Naive thymus-derived CD4-positive, alpha-beta T cell (primary cell): ENCODE results near the gene BCL2L14. TPM values are rescaled to one million over a fixed set of nuclear protein-coding genes. Genes with fewer than 3 reads are reported as not detected.

Experiments
- ATAC-seq: fragments of 150-1000 bp; cut with Tn5 transposase; 2 replicates; pipeline ENCODE4 v1.10.0; 2021; ENCODE audit warnings: mild to moderate bottlenecking, moderate library complexity
- CTCF ChIA-PET: fragments of 350-600 bp; sonication (Branson Sonifier 250); formaldehyde crosslinking; loops from one replicate; lab custom pipeline; 2021; ENCODE audit warnings: antibody characterized with exemption; lab: Charles Lee
- POLR2A ChIA-PET: fragments of 350-600 bp; sonication (Branson Sonifier 250); formaldehyde crosslinking; loops from one replicate; lab custom pipeline; 2021; ENCODE audit warnings: antibody characterized with exemption, inconsistent platforms; lab: Charles Lee
- DNase-seq, 9 donors: peaks; one replicate each; pipeline versions ENCODE4 v3.0.0 to v3.0.0-alpha.2; 2020 to 2022; ENCODE audit warnings: mixed read lengths in 1 of 9
- H3K27ac ChIP-seq: one replicate; pipeline ENCODE4 v1.7.0; 2013; ENCODE audit warnings: mild to moderate bottlenecking, low read depth, low read length, moderate library complexity
- H3K27me3 ChIP-seq, 2 donors: one replicate each; pipeline ENCODE4 v1.7.0; 2013; ENCODE audit warnings: low read length in 2 of 2, mild to moderate bottlenecking in 2 of 2, moderate library complexity in 2 of 2; ENCODE audit not compliant: control insufficient read depth in 2 of 2, insufficient read depth in 2 of 2
- H3K36me3 ChIP-seq, 3 experiments: 1 replicate in 2 of 3; 2 replicates in 1 of 3; pipeline ENCODE4 v1.7.0; 2013; ENCODE audit warnings: low read length in 3 of 3, mild to moderate bottlenecking in 3 of 3, moderate library complexity in 1 of 3; ENCODE audit not compliant: insufficient read depth in 3 of 3, control insufficient read depth in 2 of 3
- H3K4me1 ChIP-seq, 2 donors: one replicate each; pipeline ENCODE4 v1.7.0; 2013; ENCODE audit warnings: low read length in 2 of 2, mild to moderate bottlenecking in 2 of 2, moderate library complexity in 1 of 2; ENCODE audit not compliant: control insufficient read depth in 2 of 2, insufficient read depth in 2 of 2
- H3K4me3 ChIP-seq: 2 replicates; pipeline ENCODE4 v1.7.0; 2013; ENCODE audit warnings: mild to moderate bottlenecking, low read length
- H3K9me3 ChIP-seq, 3 experiments: 1 replicate in 2 of 3; 2 replicates in 1 of 3; pipeline ENCODE4 v1.7.0; 2013; ENCODE audit warnings: low read length in 3 of 3; ENCODE audit not compliant: control insufficient read depth in 2 of 3
- H3K27ac Mint-ChIP-seq, 9 donors: one replicate each; pipeline ENCODE4 v1.8.0; 2020 to 2022; ENCODE audit warnings: mixed read lengths in 9 of 9, mild to moderate bottlenecking in 8 of 9, moderate library complexity in 5 of 9, inconsistent platforms in 2 of 9
- H3K27me3 Mint-ChIP-seq, 5 donors: one replicate each; pipeline ENCODE4 v1.8.0; 2021 to 2022; ENCODE audit warnings: mixed read lengths in 5 of 5, mild to moderate bottlenecking in 1 of 5
- H3K36me3 Mint-ChIP-seq, 5 donors: one replicate each; pipeline ENCODE4 v1.8.0; 2020 to 2022; ENCODE audit warnings: mixed read lengths in 5 of 5, mild to moderate bottlenecking in 3 of 5, inconsistent platforms in 1 of 5
- H3K4me1 Mint-ChIP-seq, 7 donors: one replicate each; pipeline ENCODE4 v1.8.0; 2020 to 2022; ENCODE audit warnings: mixed read lengths in 7 of 7, mild to moderate bottlenecking in 3 of 7, inconsistent platforms in 1 of 7
- H3K4me3 Mint-ChIP-seq, 10 donors: one replicate each; pipeline ENCODE4 v1.8.0; 2020 to 2022; ENCODE audit warnings: mild to moderate bottlenecking in 10 of 10, mixed read lengths in 10 of 10, moderate library complexity in 6 of 10, inconsistent platforms in 2 of 10
- H3K9me3 Mint-ChIP-seq, 11 donors: one replicate each; pipeline ENCODE4 v1.8.0; 2020 to 2022; ENCODE audit warnings: mixed read lengths in 11 of 11, mild to moderate bottlenecking in 4 of 11, inconsistent platforms in 1 of 11, moderate library complexity in 1 of 11
- intact Hi-C, 2 donors: fragments of 100-400 bp; cut with micrococcal nuclease; formaldehyde crosslinking; loops; one replicate each; pipeline ENCODE4 v1.15.1; 2023
- polyA plus RNA-seq, 2 donors: library from polyadenylated mRNA; unstranded; fragments of 300-500 nt; fragmentation: Illumina TruSeq; gene quantifications; one replicate each; pipeline ENCODE4 v1.2.3, GENCODE V29; 2021
- total RNA-seq, 6 experiments: library from RNA in 5 of 6; stranded (reverse) in 5 of 6; gene quantifications; 1 replicate in 5 of 6; 2 replicates in 1 of 6; pipeline ENCODE4 v1.2.3 and lab custom pipeline; 2021 to 2026

Gene BCL2L14
- total and polyA plus RNA-seq, 7 experiments from 2014 or later, result 0.92 to 7.6 (median 1.4) TPM; not detected in 2

DNA sequence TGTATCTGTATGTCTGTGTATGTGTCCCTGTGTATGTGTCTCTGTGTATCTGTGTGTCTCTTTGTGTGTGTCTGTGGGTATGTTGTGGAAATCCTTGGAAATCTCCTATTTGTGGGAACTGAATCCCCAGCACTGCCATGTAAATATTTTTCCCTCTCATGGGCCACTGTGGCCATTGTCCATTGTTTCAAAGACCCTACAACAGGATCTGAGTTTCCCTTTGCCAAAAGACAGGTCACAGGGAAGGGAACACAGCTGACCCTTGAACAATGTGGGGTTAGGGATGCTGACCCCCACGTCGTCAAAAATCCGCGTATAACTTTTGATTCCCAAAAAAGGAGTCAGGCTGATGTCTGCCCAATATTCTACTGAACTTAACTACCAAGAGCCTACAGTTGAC, 22.5 kb upstream of the BCL2L14 start:
- Histone ChIP-seq H3K36me3 (no peaks in the 10 kb centered on the region), H3K27ac (no peak overlapping the region), H3K27me3 (no peaks in the 10 kb centered on the region), H3K4me1 (no peaks in the 10 kb centered on the region), H3K9me3 (no peaks in the 10 kb centered on the region), H3K4me3 (no peak overlapping the region)
- intact Hi-C loops, result no loop called here
- Mint-ChIP-seq H3K4me1 (no peaks in the 10 kb centered on the region), H3K27me3 (peaks cover 0 to 17% (median 0%) of the 10 kb centered on the region in 5 donors), H3K27ac (no peak overlapping the region), H3K9me3 (no peaks in the 10 kb centered on the region), H3K36me3 (no peaks in the 10 kb centered on the region), H3K4me3 (no peak overlapping the region)
- POLR2A ChIA-PET, result no interaction called here
- DNase-seq (no peak), ATAC-seq (no peak)
- CTCF ChIA-PET, result no interaction called here

- Mint-ChIP-seq H3K27me3 (peaks cover 0 to 14% (median 0%) of the 10 kb centered on the region in 5 donors), H3K9me3 (no peaks in the 10 kb centered on the region), H3K4me3 (no peak overlapping the region), H3K36me3 (no peaks in the 10 kb centered on the region), H3K4me1 (no peaks in the 10 kb centered on the region), H3K27ac (no peak overlapping the region)
- Histone ChIP-seq H3K4me1 (no peaks in the 10 kb centered on the region), H3K27me3 (no peaks in the 10 kb centered on the region), H3K36me3 (no peaks in the 10 kb centered on the region), H3K27ac (no peak overlapping the region), H3K9me3 (no peaks in the 10 kb centered on the region), H3K4me3 (no peak overlapping the region)
- ATAC-seq (no peak), DNase-seq (no peak)
- ChIA-PET POLR2A (no interaction called here), CTCF (no interaction called here)
- intact Hi-C loops, result no loop called here
These were observed 22.0 kb upstream of the BCL2L14 start for GRCh38 chr12:12048714-12049113.

DNA sequence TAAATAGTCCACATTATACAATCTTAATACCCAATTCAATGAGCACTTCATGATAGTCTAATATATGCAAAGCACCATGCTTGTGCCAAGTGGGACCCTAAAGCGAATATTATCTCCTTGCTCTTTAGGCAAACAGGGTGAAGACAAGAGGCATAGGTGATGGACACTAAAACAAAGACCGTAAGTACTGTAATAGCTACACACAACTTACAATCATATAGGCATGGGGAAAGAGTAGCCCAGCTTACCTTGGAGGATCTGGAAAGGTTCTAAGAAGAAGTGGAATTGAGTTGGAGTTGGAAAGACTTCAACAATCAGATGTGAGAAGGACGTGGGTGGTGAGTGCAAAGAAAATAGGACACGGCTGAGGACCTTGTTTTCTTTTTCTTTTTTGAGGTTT, 19.1 kb upstream of the BCL2L14 start:
- H3K27me3 Mint-ChIP-seq, result peaks cover 0 to 5% (median 0%) of the 10 kb centered on the region in 5 donors
- no peaks in the 10 kb centered on the region for H3K9me3 Mint-ChIP-seq
- ChIA-PET POLR2A (no interaction called here), CTCF (no interaction called here)
- H3K27ac Mint-ChIP-seq, result no peak overlapping the region
- Histone ChIP-seq H3K36me3 (no peaks in the 10 kb centered on the region), H3K27ac (no peak overlapping the region), H3K27me3 (no peaks in the 10 kb centered on the region), H3K9me3 (no peaks in the 10 kb centered on the region), H3K4me3 (no peak overlapping the region), H3K4me1 (no peaks in the 10 kb centered on the region)
- H3K4me3 Mint-ChIP-seq, result no peak overlapping the region
- intact Hi-C loops, result no loop called here
- no peaks in the 10 kb centered on the region for H3K36me3 Mint-ChIP-seq
- no peak for DNase-seq
- ATAC-seq, result no peak
- H3K4me1 Mint-ChIP-seq, result peaks cover 0 to 2% (median 0%) of the 10 kb centered on the region in 7 donors

DNA sequence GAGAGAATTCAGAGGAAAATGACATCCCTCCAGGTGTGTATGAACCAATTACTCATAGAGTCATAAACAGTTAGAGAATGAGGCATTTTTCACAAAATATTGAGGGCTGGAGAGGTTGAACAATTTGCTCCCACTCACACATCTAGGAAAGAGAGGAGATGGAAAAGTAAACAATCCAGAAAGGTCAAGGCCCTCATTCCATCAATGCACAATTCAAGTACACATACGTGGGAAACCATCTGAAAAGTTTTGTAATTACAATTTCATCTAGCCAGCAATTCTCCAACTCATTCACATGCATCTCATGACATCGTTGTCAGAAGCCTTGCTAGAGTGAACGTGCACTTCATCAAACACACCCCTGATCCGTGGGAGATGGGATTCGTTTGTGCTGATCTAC, 15.7 kb upstream of the BCL2L14 start:
- POLR2A ChIA-PET, result no interaction called here
- Mint-ChIP-seq H3K4me3 (no peak overlapping the region), H3K9me3 (no peaks in the 10 kb centered on the region), H3K27ac (no peak overlapping the region), H3K27me3 (peaks cover 0 to 15% (median 0%) of the 10 kb centered on the region in 5 donors), H3K4me1 (peaks cover 0 to 2% (median 0%) of the 10 kb centered on the region in 7 donors), H3K36me3 (no peaks in the 10 kb centered on the region)
- no peak overlapping the region for H3K4me3 ChIP-seq
- no peak for ATAC-seq
- intact Hi-C loops, result no loop called here
- CTCF ChIA-PET, result no interaction called here
- no peak for DNase-seq
- no peaks in the 10 kb centered on the region for H3K9me3 ChIP-seq
- H3K27me3 ChIP-seq, result no peaks in the 10 kb centered on the region
- no peaks in the 10 kb centered on the region for H3K36me3 ChIP-seq
- no peak overlapping the region for H3K27ac ChIP-seq
- H3K4me1 ChIP-seq, result no peaks in the 10 kb centered on the region

DNA sequence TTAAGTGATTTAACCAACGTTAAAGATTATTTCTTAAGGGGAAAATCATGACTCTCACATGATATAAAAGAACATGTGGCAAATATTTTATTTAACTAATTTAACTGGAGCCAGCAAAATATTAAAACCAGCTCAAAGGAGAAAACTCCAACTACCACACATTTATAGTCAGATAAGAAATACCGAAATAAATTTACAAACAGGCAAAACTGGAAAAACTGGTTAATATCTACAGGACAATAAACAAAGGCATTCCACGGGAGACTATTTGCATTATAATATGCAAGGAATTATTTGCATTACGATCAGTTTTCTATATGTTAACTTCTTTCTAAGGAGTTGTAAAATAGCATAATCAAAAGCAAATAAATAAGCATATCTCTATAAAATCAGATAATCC, 13.8 kb upstream of the BCL2L14 start:
- no peak overlapping the region for H3K4me3 ChIP-seq
- H3K27ac Mint-ChIP-seq, result no peak overlapping the region
- intact Hi-C loops, result no loop called here
- H3K27ac ChIP-seq, result no peak overlapping the region
- H3K36me3 ChIP-seq, result no peaks in the 10 kb centered on the region
- H3K27me3 Mint-ChIP-seq, result peaks cover 0 to 13% (median 0%) of the 10 kb centered on the region in 5 donors
- H3K27me3 ChIP-seq, result no peaks in the 10 kb centered on the region
- ChIA-PET CTCF (no interaction called here), POLR2A (no interaction called here)
- H3K4me1 Mint-ChIP-seq, result peaks cover 0 to 2% (median 0%) of the 10 kb centered on the region in 7 donors
- DNase-seq (no peak), ATAC-seq (no peak)
- no peaks in the 10 kb centered on the region for H3K9me3 Mint-ChIP-seq
- H3K4me3 Mint-ChIP-seq, result no peak overlapping the region
- H3K4me1 ChIP-seq, result no peaks in the 10 kb centered on the region
- H3K36me3 Mint-ChIP-seq, result no peaks in the 10 kb centered on the region
- no peaks in the 10 kb centered on the region for H3K9me3 ChIP-seq

GRCh38 chr12:12064596-12064995, 6.1 kb upstream of the BCL2L14 start:
- H3K27ac Mint-ChIP-seq, result no peak overlapping the region
- H3K4me1 Mint-ChIP-seq, result peaks cover 0 to 1% (median 0%) of the 10 kb centered on the region in 7 donors
- H3K9me3 Mint-ChIP-seq, result no peaks in the 10 kb centered on the region
- DNase-seq, result no peak
- Histone ChIP-seq H3K4me3 (no peak overlapping the region), H3K27me3 (no peaks in the 10 kb centered on the region), H3K36me3 (no peaks in the 10 kb centered on the region), H3K4me1 (no peaks in the 10 kb centered on the region), H3K9me3 (no peaks in the 10 kb centered on the region), H3K27ac (no peak overlapping the region)
- H3K4me3 Mint-ChIP-seq, result no peak overlapping the region
- ChIA-PET POLR2A (no interaction called here), CTCF (no interaction called here)
- no peaks in the 10 kb centered on the region for H3K36me3 Mint-ChIP-seq
- intact Hi-C loops, result no loop called here
- ATAC-seq, result no peak
- peaks cover 0 to 4% (median 0%) of the 10 kb centered on the region in 5 donors for H3K27me3 Mint-ChIP-seq

DNA sequence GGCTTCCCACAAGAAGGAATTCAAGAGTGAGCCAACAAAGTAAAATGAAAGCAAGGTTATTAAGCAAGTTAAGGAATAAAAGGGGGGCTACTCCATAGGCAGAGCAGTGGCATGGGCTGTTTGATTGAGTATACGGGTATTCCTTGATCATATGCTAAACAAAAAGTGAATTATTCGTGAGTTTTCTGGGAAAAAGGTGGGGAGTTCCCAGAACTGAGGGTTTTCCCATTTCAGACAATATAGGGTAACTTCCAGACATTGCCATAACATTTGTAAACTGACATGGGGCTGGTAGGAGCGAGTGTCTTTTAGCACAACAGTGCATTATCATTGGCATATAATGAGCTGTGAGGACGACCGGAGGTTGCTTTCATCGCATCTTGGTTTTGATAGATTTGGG, 2.0 kb upstream of the BCL2L14 start:
- H3K27ac ChIP-seq, result no peak overlapping the region
- H3K27me3 ChIP-seq, result no peaks in the 10 kb centered on the region
- ATAC-seq (no peak), DNase-seq (no peak)
- Mint-ChIP-seq H3K4me1 (peaks cover 13 to 34% (median 24%) of the 10 kb centered on the region in 7 donors), H3K9me3 (no peaks in the 10 kb centered on the region), H3K4me3 (no peak overlapping the region), H3K27me3 (peaks cover 0 to 4% (median 0%) of the 10 kb centered on the region in 5 donors), H3K27ac (peak overlapping the region in 1 of 9 donors; percentile 38), H3K36me3 (peaks cover 0 to 5% (median 0%) of the 10 kb centered on the region in 5 donors)
- H3K36me3 ChIP-seq, result no peaks in the 10 kb centered on the region
- peaks cover 0 to 5% of the 10 kb centered on the region in 2 donors for H3K4me1 ChIP-seq
- intact Hi-C loops, result no loop called here
- CTCF ChIA-PET, result interaction anchor here (0.6 kb wide), 1 partner anchor 246 kb away, joined by 3 read pairs; no protein-coding TSS in a partner anchor
- H3K4me3 ChIP-seq, result no peak overlapping the region
- H3K9me3 ChIP-seq, result no peaks in the 10 kb centered on the region
- POLR2A ChIA-PET, result no interaction called here
